8988T (cell line): ENCODE measurements around the gene SLC28A1.
"Not testable (repeated sequence)": the region's sequence is repeated elsewhere in the genome, so short reads cannot be mapped to it uniquely, and the experiment has no call there.

Experiments used
- DNase-seq: peaks from one replicate; pipeline ENCODE4 v3.0.0; 2011

Gene SLC28A1

GRCh38 chr15:84910928-84911623 is 26.6 kb downstream of the SLC28A1 start:
- no peak for DNase-seq

GRCh38 chr15:84911879-84912660 is 27.6 kb downstream of the SLC28A1 start:
- DNase-seq = peak; percentile 31

GRCh38 chr15:84913360-84913723 is 28.9 kb downstream of the SLC28A1 start:
- DNase-seq = no peak

GRCh38 chr15:84914351-84914750 is 29.9 kb downstream of the SLC28A1 start:
- DNase-seq = no peak

GRCh38 chr15:84914909-84915605 is 30.6 kb downstream of the SLC28A1 start:
- DNase-seq = no peak

- DNase-seq = no peak
Observed at GRCh38 chr15:84915606-84915958, 31.1 kb downstream of the SLC28A1 start.

- no peak for DNase-seq
Observed at GRCh38 chr15:84917452-84917851, 33.0 kb downstream of the SLC28A1 start.

GRCh38 chr15:84919106-84919667 is 34.7 kb downstream of the SLC28A1 start:
- DNase-seq = no peak

GRCh38 chr15:84921121-84921520 is 36.7 kb downstream of the SLC28A1 start:
- no peak for DNase-seq

- no peak for DNase-seq
Observed at GRCh38 chr15:84922530-84922929, 38.1 kb downstream of the SLC28A1 start.

- DNase-seq = no peak
Observed at GRCh38 chr15:84924077-84924731, 39.7 kb downstream of the SLC28A1 start.

GRCh38 chr15:84924821-84925569 is 40.5 kb downstream of the SLC28A1 start:
- not testable (repeated sequence) for DNase-seq

GRCh38 chr15:84925906-84926305 is 41.4 kb downstream of the SLC28A1 start:
- DNase-seq = no peak

GRCh38 chr15:84926491-84927230 is 42.2 kb downstream of the SLC28A1 start:
- no peak for DNase-seq

- no peak for DNase-seq
Observed at GRCh38 chr15:84928843-84929168, 44.3 kb downstream of the SLC28A1 start.

GRCh38 chr15:84929795-84930603 is 45.5 kb downstream of the SLC28A1 start:
- no peak for DNase-seq

- no peak for DNase-seq
Observed at GRCh38 chr15:84934942-84935729, 50.7 kb downstream of the SLC28A1 start.

- DNase-seq = no peak
Observed at GRCh38 chr15:84937144-84937543, 52.7 kb downstream of the SLC28A1 start.

GRCh38 chr15:84938726-84939125 is 54.3 kb downstream of the SLC28A1 start:
- DNase-seq = no peak

- no peak for DNase-seq
Observed at GRCh38 chr15:84940399-84940798, 55.9 kb downstream of the SLC28A1 start.
